ENCODE measurements around the gene ADGRB3. TPM values are rescaled to one million over a fixed set of nuclear protein-coding genes. Genes with fewer than 3 reads are reported as not detected.

ADGRB3 gene
- total RNA-seq, 1 experiment from 2014 or later: 0.11 TPM

DNA sequence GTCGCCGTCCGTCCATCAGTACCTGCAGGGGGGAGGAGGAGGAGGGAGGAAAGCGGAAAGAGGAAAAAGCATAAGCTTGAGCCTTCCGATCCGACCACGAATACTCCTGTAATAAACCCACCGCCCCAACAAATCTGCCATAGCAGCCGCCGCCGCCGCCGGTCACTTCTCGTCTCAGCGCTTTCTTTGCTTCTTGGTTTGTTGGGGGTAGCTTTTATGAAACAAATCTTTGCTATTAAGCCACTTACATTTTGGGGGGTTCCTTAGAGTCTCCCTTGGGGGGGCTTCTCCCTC is 277 bp downstream of the ADGRB3 start:
- Histone ChIP-seq H3K4me1 (ENCODE audit: insufficient read depth, low read length) (no peaks in the 10 kb centered on the region), H3F3A (ENCODE audit: low read length, unreplicated experiment) (no peaks in the 10 kb centered on the region), H3K79me2 (ENCODE audit: low read length) (no peaks in the 10 kb centered on the region), H3K9me3 (ENCODE audit: low read length) (no peaks in the 10 kb centered on the region), H3K27me3 (ENCODE audit: low read length) (peaks cover 75% of the 10 kb centered on the region), H3K36me3 (ENCODE audit: low read depth, low read length) (no peaks in the 10 kb centered on the region), H4K20me1 (ENCODE audit: low read length) (no peaks in the 10 kb centered on the region), H3K27ac (ENCODE audit: low read length) (no peak overlapping the region), H3K9me2 (replicated peaks; ENCODE audit: low read length) (no peaks in the 10 kb centered on the region), H3K4me2 (ENCODE audit: low read length) (peak overlapping the region; percentile 73), H3K9ac (ENCODE audit: low read length) (peak overlapping the region; percentile 20; the same call in 1 of the 2 replicates), H2AFZ (ENCODE audit: low read length) (peak overlapping the region; percentile 81), H3K4me3 (ENCODE audit: low read length) (peak overlapping the region; percentile 72)
- no TSS peak for BruUV-seq (replicated peaks)
- ATAC-seq: no peak
- no peak for DNase-seq
- CTCF ChIA-PET: interaction anchor here (0.6 to 1.5 kb wide), 2 partner anchors 8 to 291 kb away, joined by 3 read pairs; no protein-coding TSS in a partner anchor
- POLR2A ChIA-PET (ENCODE audit: unreplicated experiment): no interaction called here
- intact Hi-C loops (cut with micrococcal nuclease): loop anchor here (1.0 to 5.0 kb wide), 2 partner anchors 76 to 1472 kb away; no protein-coding TSS in a partner anchor
- TF ChIP-seq EZH2phosphoT487 (IDR thresholded peaks at IDR 0.05; ENCODE audit: borderline replicate concordance, low read length) (no peak), EZH2 (IDR thresholded peaks at IDR 0.05; ENCODE audit: low read length, unreplicated experiment) (no peak), CTCF (conservative IDR thresholded peaks at IDR 0.05; ENCODE audit: low read depth, low read length) (no peak)

DNA sequence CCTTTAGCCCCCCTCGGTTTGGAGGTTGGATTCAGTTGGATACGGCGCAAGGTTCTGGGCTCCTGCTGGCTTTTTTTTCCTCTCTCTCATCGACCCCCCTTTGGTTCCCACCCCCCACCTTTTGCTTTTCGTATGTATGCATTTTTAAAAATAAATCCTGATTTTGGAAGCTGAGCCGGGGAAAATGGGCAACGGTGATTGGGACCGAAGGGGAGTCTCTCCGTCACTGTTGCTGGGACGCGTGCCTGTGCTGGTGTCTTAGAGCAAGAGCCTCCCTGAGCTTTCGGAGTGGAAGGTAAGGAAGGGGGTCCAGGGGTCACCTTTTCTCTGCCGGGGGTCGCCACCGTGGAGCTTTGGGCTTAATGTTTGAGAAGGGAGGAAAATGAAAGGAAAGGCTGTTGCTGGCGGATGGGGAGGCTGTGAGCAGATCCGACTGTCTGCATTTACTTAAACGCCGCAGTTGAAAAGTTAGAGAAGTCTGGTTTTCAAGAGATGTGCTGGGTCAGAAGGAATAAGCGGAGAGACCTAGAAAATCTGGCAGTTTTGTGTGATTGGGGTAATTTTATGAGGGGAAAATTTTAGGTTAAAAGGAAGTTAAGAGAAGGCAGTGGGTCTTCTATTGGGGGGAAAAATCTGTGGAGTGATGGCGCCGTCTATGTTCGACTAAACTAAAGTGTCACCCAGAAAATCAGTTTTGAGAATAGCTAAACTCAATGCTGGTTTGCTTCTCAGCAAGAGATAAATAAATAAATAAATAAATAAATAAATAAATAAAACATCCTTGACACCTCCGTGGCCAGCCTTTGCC is 828 bp downstream of the ADGRB3 start:
- peak overlapping the region; percentile 72 for H3K4me3 ChIP-seq (ENCODE audit: low read length)
- ATAC-seq: no peak
- H3K79me2 ChIP-seq (ENCODE audit: low read length): no peaks in the 10 kb centered on the region
- H3K4me1 ChIP-seq (ENCODE audit: insufficient read depth, low read length): no peaks in the 10 kb centered on the region
- intact Hi-C loops (cut with micrococcal nuclease): loop anchor here (1.0 to 5.0 kb wide), 3 partner anchors 64 to 1471 kb away; no protein-coding TSS in a partner anchor
- H3K9me2 ChIP-seq (replicated peaks; ENCODE audit: low read length): no peaks in the 10 kb centered on the region
- DNase-seq: no peak
- no TSS peak for BruUV-seq (replicated peaks)
- H3K36me3 ChIP-seq (ENCODE audit: low read depth, low read length): no peaks in the 10 kb centered on the region
- TF ChIP-seq CTCF (conservative IDR thresholded peaks at IDR 0.05; ENCODE audit: low read depth, low read length) (no peak), EZH2phosphoT487 (IDR thresholded peaks at IDR 0.05; ENCODE audit: borderline replicate concordance, low read length) (0 out of 2 replicates have a peak, but pooled peaks have one; percentile 37), EZH2 (IDR thresholded peaks at IDR 0.05; ENCODE audit: low read length, unreplicated experiment) (peak; percentile 79)
- peak overlapping the region; percentile 81 for H2AFZ ChIP-seq (ENCODE audit: low read length)
- no peaks in the 10 kb centered on the region for H3K9me3 ChIP-seq (ENCODE audit: low read length)
- CTCF ChIA-PET: interaction anchor here (0.6 to 1.5 kb wide), 4 partner anchors 8 to 292 kb away, joined by 3 read pairs; no protein-coding TSS in a partner anchor
- peaks cover 77% of the 10 kb centered on the region for H3K27me3 ChIP-seq (ENCODE audit: low read length)
- H3F3A ChIP-seq (ENCODE audit: low read length, unreplicated experiment): no peaks in the 10 kb centered on the region
- POLR2A ChIA-PET (ENCODE audit: unreplicated experiment): no interaction called here
- H3K9ac ChIP-seq (ENCODE audit: low read length): peak overlapping the region; percentile 20; the same call in 1 of the 2 replicates
- H3K4me2 ChIP-seq (ENCODE audit: low read length): peak overlapping the region; percentile 73
- no peaks in the 10 kb centered on the region for H4K20me1 ChIP-seq (ENCODE audit: low read length)
- H3K27ac ChIP-seq (ENCODE audit: low read length): no peak overlapping the region

GRCh38 chr6:68636666-68637065 is 1.6 kb downstream of the ADGRB3 start:
- no peak for TF ChIP-seq EZH2phosphoT487 (IDR thresholded peaks at IDR 0.05; ENCODE audit: borderline replicate concordance, low read length)
- TF ChIP-seq CTCF (conservative IDR thresholded peaks at IDR 0.05; ENCODE audit: low read depth, low read length): no peak
- no peak for TF ChIP-seq EZH2 (IDR thresholded peaks at IDR 0.05; ENCODE audit: low read length, unreplicated experiment)
- no peaks in the 10 kb centered on the region for H3K79me2 ChIP-seq (ENCODE audit: low read length)
- peak overlapping the region; percentile 28; the same call in 1 of the 2 replicates for H3K4me2 ChIP-seq (ENCODE audit: low read length)
- ChIA-PET POLR2A (ENCODE audit: unreplicated experiment) (no interaction called here), CTCF (interaction anchor here (0.6 kb wide), 2 partner anchors 58 to 293 kb away, joined by 3 read pairs; no protein-coding TSS in a partner anchor)
- no peak overlapping the region for H2AFZ ChIP-seq (ENCODE audit: low read length)
- ATAC-seq: no peak
- no peaks in the 10 kb centered on the region for H3K4me1 ChIP-seq (ENCODE audit: insufficient read depth, low read length)
- no peak overlapping the region; the same call in 1 of the 2 replicates for H3K4me3 ChIP-seq (ENCODE audit: low read length)
- H3K27me3 ChIP-seq (ENCODE audit: low read length): peaks cover 77% of the 10 kb centered on the region
- H3K36me3 ChIP-seq (ENCODE audit: low read depth, low read length): no peaks in the 10 kb centered on the region
- no peaks in the 10 kb centered on the region for H3F3A ChIP-seq (ENCODE audit: low read length, unreplicated experiment)
- H4K20me1 ChIP-seq (ENCODE audit: low read length): no peaks in the 10 kb centered on the region
- no peaks in the 10 kb centered on the region for H3K9me3 ChIP-seq (ENCODE audit: low read length)
- no peak overlapping the region for H3K27ac ChIP-seq (ENCODE audit: low read length)
- no peak overlapping the region for H3K9ac ChIP-seq (ENCODE audit: low read length)
- DNase-seq: no peak
- intact Hi-C loops (cut with micrococcal nuclease): loop anchor here (1.0 to 5.0 kb wide), 2 partner anchors 64 to 1471 kb away; no protein-coding TSS in a partner anchor
- no TSS peak for BruUV-seq (replicated peaks)
- no peaks in the 10 kb centered on the region for H3K9me2 ChIP-seq (replicated peaks; ENCODE audit: low read length)
